Endothelial cell of umbilical vein (primary cell): Measurements from ENCODE around the gene TEAD4. TPM values are rescaled to one million over a fixed set of nuclear protein-coding genes. Genes with fewer than 3 reads are reported as not detected.

ENCODE experiments used
- BruUV-seq: library from RNA; stranded (reverse); fragments of 400-500 nt; replicated peaks from 2 replicates; lab custom pipeline; 2021; lab: Mats Ljungman, UMichigan
- CTCF ChIA-PET: fragments of 300-600, 350-600 bp; sonication (Branson Sonifier 250); formaldehyde crosslinking; loops from one replicate; lab custom pipeline; 2021; ENCODE audit warnings: antibody characterized with exemption, inconsistent platforms; lab: Charles Lee
- POLR2A ChIA-PET: fragments of 300-600, 350-600 bp; sonication (Branson Sonifier 250); formaldehyde crosslinking; loops from one replicate; lab custom pipeline; 2021; ENCODE audit warnings: antibody characterized with exemption, inconsistent platforms; lab: Charles Lee
- DNase-seq: peaks from one replicate; pipeline ENCODE4 v3.0.0-alpha.2; 2011; ENCODE audit warnings: low read depth, low spot score
- FAIRE-seq: peaks from 2 replicates; lab custom pipeline; 2011; peaks lifted over from hg19 to GRCh38; lab: Jason Lieb, UNC
- H2AFZ ChIP-seq: 2 replicates; pipeline ENCODE4 v1.6.0; 2012; ENCODE audit warnings: low read depth, low read length, control low read depth, inconsistent platforms
- H3K27ac ChIP-seq: 2 replicates; pipeline ENCODE4 v1.5.1; 2011; ENCODE audit warnings: low read depth, mild to moderate bottlenecking, control low read depth, low read length, moderate library complexity; ENCODE audit not compliant: insufficient read depth
- H3K27me3 ChIP-seq, 2 experiments: 2 replicates each; pipeline versions ENCODE4 v1.6.0 to v1.6.1; 2011; ENCODE audit warnings: low read length in 2 of 2, mixed read lengths in 1 of 2; ENCODE audit not compliant: control insufficient read depth in 2 of 2, insufficient read depth in 2 of 2
- H3K36me3 ChIP-seq, 2 experiments: 2 replicates in 1 of 2; 3 replicates in 1 of 2; pipeline ENCODE4 v1.5.1; 2011; ENCODE audit warnings: low read length in 2 of 2, mild to moderate bottlenecking in 1 of 2, moderate library complexity in 1 of 2; ENCODE audit not compliant: control insufficient read depth in 2 of 2, insufficient read depth in 2 of 2; ENCODE audit errors: extremely low read depth in 1 of 2
- H3K4me1 ChIP-seq: 3 replicates; pipeline ENCODE4 v1.5.1; 2011; ENCODE audit warnings: mild to moderate bottlenecking, low read length; ENCODE audit not compliant: control insufficient read depth, insufficient read depth; ENCODE audit errors: extremely low read depth
- H3K4me2 ChIP-seq: 2 replicates; pipeline ENCODE4 v1.6.1; 2011; ENCODE audit warnings: low read length, control low read depth, mixed read lengths; ENCODE audit not compliant: insufficient read depth
- H3K4me3 ChIP-seq, 3 experiments: fragments of 200-600 bp in 1 of 3; sonication (generic), shearing (Covaris generic) in 1 of 3; replicated peaks in 1 of 3; 2 replicates each; pipeline ENCODE4 v1.5.1; 2011 to 2016; ENCODE audit warnings: control low read depth in 3 of 3, low read length in 3 of 3, mild to moderate bottlenecking in 2 of 3, inconsistent platforms in 1 of 3, low read depth in 1 of 3, moderate library complexity in 1 of 3; ENCODE audit not compliant: insufficient read depth in 1 of 3
- H3K79me2 ChIP-seq: 2 replicates; pipeline ENCODE4 v1.6.0; 2012; ENCODE audit warnings: low read length, inconsistent platforms; ENCODE audit not compliant: control insufficient read depth, insufficient read depth
- H3K9ac ChIP-seq: replicated peaks from 2 replicates; pipeline ENCODE3; 2011; ENCODE audit warnings: low read length, control low read depth; ENCODE audit not compliant: insufficient read depth; ENCODE audit errors: extremely low read depth
- H3K9me1 ChIP-seq: replicated peaks from 3 replicates; pipeline ENCODE4 v1.6.0; 2011; ENCODE audit warnings: mild to moderate bottlenecking, low read length; ENCODE audit not compliant: control insufficient read depth, insufficient read depth; ENCODE audit errors: extremely low read depth
- H3K9me3 ChIP-seq: replicated peaks from 2 replicates; pipeline ENCODE4 v1.5.1; 2012; ENCODE audit warnings: low read length, inconsistent platforms; ENCODE audit not compliant: control insufficient read depth, insufficient read depth
- H4K20me1 ChIP-seq: replicated peaks from 2 replicates; pipeline ENCODE3; 2011; ENCODE audit warnings: mild to moderate bottlenecking, low read length; ENCODE audit not compliant: control insufficient read depth, insufficient read depth; ENCODE audit errors: extremely low read depth
- CTCF ChIP-seq, 2 donors: IDR thresholded peaks; 1 replicate in 1 of 2; 2 replicates in 1 of 2; pipeline ENCODE4 v1.5.1; 2011; ENCODE audit warnings: low read length in 2 of 2, mild to moderate bottlenecking in 2 of 2, moderate library complexity in 2 of 2, control low read depth in 1 of 2, inconsistent platforms in 1 of 2, low read depth in 1 of 2; ENCODE audit not compliant: insufficient read depth in 1 of 2; ENCODE audit errors: extremely low read depth in 1 of 2
- EZH2 ChIP-seq: IDR thresholded peaks from 2 replicates; pipeline ENCODE4 v1.6.1; 2012; ENCODE audit warnings: borderline replicate concordance, low read depth, mild to moderate bottlenecking, moderate library complexity, low read length, inconsistent platforms; ENCODE audit not compliant: severe bottlenecking
- FOS ChIP-seq: IDR thresholded peaks from 2 replicates; pipeline ENCODE4 v1.6.1; 2011; ENCODE audit warnings: mild to moderate bottlenecking, low read length, moderate library complexity, borderline replicate concordance; ENCODE audit not compliant: insufficient read depth
- GATA2 ChIP-seq: IDR thresholded peaks from 2 replicates; pipeline ENCODE4 v1.7.0; 2011; ENCODE audit warnings: low read depth, mild to moderate bottlenecking, moderate library complexity, mixed read lengths, low read length; ENCODE audit not compliant: insufficient read length, insufficient read depth
- JUN ChIP-seq: IDR thresholded peaks from 2 replicates; pipeline ENCODE4 v1.6.1; 2011; ENCODE audit warnings: borderline replicate concordance, low read depth; ENCODE audit not compliant: insufficient read length, insufficient read depth
- MAX ChIP-seq: IDR thresholded peaks from 2 replicates; pipeline ENCODE4 v1.6.1; 2011; ENCODE audit not compliant: insufficient read depth, insufficient read length
- MYC ChIP-seq: IDR thresholded peaks from one replicate; pipeline ENCODE4 v1.6.1; 2011; ENCODE audit warnings: mild to moderate bottlenecking, low read depth, low read length
- POLR2A ChIP-seq: IDR thresholded peaks from 2 replicates; pipeline ENCODE4 v1.6.1; 2012; ENCODE audit warnings: low read depth, mild to moderate bottlenecking, control low read depth, low read length
- POLR2AphosphoS5 ChIP-seq: IDR thresholded peaks from 2 replicates; pipeline ENCODE4 v1.6.1; 2012; ENCODE audit warnings: low read depth, mild to moderate bottlenecking, control low read depth, low read length, moderate library complexity; ENCODE audit not compliant: insufficient read depth
- dilution Hi-C: fragments of 300-500 bp; cut with MboI; formaldehyde crosslinking; loops from one replicate; pipeline ENCODE4 v1.15.0; 2019; ENCODE audit warnings: low sequenced_read_pairs; ENCODE audit not compliant: extremely low pct_ligation_motif_present
- intact Hi-C: fragments of 100-400 bp; cut with micrococcal nuclease; formaldehyde crosslinking; loops from one replicate; pipeline ENCODE4 v1.10.0; 2022
- polyA plus RNA-seq, 4 experiments: library from polyadenylated mRNA; depleted of rRNA in 3 of 4; stranded (reverse) in 3 of 4; unstranded in 1 of 4; fragments of >200 nt; gene quantifications; 2 replicates each; pipeline versions ENCODE4 v1.2.1 to v1.2.3, GENCODE V29; 2011 to 2012; ENCODE audit warnings: missing spikeins in 1 of 4
- total RNA-seq: library from RNA; stranded (reverse); gene quantifications from 2 replicates; pipeline ENCODE4 v1.2.3, GENCODE V29; 2021

TEAD4 gene
- total and polyA plus RNA-seq, 2 donors (not counting 3 experiments of a cell fraction or from before 2014, with no cell fraction given): 34.4 to 46.0 TPM

- Histone ChIP-seq H3K36me3 (peaks cover 0 to 14% of the 10 kb centered on the region in 2 experiments), H3K4me1 (peaks cover 20% of the 10 kb centered on the region), H3K9me1 (no peaks in the 10 kb centered on the region), H3K27me3 (no peaks in the 10 kb centered on the region), H3K79me2 (no peaks in the 10 kb centered on the region), H3K4me3 (no peak overlapping the region), H3K4me2 (no peak overlapping the region), H3K9me3 (no peaks in the 10 kb centered on the region), H2AFZ (no peak overlapping the region), H3K9ac (no peak overlapping the region), H4K20me1 (no peaks in the 10 kb centered on the region), H3K27ac (no peak overlapping the region)
- BruUV-seq: no TSS peak
- DNase-seq (no peak), FAIRE-seq (no peak)
- TF ChIP-seq CTCF (IDR thresholded peaks at IDR 0.05; ENCODE audit: extremely low read depth in 1 of 2, insufficient read depth in 1 of 2, low read depth in 1 of 2, low read length in 2 of 2) (no peak), JUN (no peak), POLR2A (no peak), POLR2AphosphoS5 (no peak), EZH2 (no peak), MYC (no peak), GATA2 (no peak), MAX (no peak), FOS (no peak)
- ChIA-PET POLR2A (no interaction called here), CTCF (interaction anchor here (0.6 to 1.3 kb wide), 3 partner anchors 20 to 263 kb away, joined by 3 read pairs; no protein-coding TSS in a partner anchor)
- intact Hi-C loops: no loop called here
- dilution Hi-C loops: no loop called here
These were observed 53.6 kb downstream of the TEAD4 start for GRCh38 chr12:3012786-3013185.
